GM12801 (cell line): ENCODE results near the gene RPTOR.

Experiments
- TF ChIP-seq, protein P1 (sequence below): IDR thresholded peaks from one replicate; pipeline ENCODE4 v1.5.1; 2011; ENCODE audit warnings: control low read depth; ENCODE audit not compliant: insufficient read length; ENCODE audit errors: extremely low read depth

The RPTOR gene

DNA sequence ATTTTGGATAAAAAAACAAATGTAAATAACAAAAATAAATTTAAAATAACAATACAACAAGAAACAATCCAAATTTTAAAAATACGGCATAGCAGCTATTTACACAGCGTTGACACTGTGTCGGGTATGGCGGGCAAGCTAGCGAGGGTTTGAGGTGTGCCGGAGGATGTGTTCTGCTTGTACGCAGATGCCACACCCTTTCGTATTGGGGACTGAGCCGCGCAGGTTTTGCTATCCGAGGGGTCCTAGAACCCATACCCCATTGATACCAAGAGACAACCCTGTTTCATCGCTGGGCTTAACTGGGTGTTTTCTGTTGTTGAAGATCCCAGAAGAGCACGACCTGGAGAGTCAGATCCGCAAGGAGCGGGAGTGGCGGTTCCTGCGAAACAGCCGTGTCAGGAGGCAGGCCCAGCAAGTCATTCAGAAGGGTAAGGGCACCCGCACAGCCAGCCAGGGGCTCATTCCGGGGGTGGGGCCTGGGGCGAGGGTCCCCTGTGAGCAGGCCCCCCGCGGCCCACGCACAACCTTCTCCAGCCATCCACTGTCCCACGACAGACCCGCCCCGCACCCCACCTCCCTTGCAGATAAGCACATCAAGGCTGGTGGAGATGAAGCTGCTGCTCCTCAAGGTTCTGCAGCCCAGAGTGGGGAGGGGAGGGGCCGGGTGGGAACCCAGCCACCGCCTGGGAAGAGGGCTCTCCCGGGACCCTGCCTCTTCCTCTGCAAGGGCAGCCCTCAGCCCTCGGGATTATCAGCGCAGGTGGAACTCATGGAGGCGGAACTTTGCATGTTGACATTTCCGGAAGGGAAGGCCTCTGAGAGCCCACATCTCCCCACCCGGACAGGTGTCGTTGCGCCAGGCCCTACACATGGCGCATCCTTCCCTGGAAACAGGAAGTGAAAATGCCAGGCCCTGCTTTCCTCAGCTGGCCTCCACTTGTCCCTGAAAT is 395.8 kb downstream of the RPTOR start:
- TF ChIP-seq, protein P1, sequence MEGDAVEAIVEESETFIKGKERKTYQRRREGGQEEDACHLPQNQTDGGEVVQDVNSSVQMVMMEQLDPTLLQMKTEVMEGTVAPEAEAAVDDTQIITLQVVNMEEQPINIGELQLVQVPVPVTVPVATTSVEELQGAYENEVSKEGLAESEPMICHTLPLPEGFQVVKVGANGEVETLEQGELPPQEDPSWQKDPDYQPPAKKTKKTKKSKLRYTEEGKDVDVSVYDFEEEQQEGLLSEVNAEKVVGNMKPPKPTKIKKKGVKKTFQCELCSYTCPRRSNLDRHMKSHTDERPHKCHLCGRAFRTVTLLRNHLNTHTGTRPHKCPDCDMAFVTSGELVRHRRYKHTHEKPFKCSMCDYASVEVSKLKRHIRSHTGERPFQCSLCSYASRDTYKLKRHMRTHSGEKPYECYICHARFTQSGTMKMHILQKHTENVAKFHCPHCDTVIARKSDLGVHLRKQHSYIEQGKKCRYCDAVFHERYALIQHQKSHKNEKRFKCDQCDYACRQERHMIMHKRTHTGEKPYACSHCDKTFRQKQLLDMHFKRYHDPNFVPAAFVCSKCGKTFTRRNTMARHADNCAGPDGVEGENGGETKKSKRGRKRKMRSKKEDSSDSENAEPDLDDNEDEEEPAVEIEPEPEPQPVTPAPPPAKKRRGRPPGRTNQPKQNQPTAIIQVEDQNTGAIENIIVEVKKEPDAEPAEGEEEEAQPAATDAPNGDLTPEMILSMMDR, result no peak

DNA sequence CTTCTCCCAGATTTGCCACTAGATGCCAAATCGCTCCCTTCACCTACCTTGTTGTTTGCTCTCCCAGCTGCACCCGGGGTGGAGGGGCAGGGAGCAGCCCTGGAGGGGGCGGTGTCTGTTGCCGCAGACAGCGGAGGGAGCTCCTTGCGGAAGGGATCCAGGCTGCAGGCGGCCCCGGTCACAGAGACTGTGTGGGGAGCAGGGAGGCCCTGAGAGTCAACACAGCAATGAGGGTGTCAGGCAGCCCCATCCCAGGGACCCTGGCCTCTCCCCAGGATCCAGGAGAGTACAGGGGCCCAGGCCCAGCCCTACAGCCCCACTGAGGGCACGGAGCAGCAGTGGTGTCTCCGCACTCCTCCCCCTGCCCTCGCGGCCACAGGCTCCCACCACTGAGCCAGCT is 396.5 kb downstream of the RPTOR start:
- TF ChIP-seq, protein P1, result no peak

DNA sequence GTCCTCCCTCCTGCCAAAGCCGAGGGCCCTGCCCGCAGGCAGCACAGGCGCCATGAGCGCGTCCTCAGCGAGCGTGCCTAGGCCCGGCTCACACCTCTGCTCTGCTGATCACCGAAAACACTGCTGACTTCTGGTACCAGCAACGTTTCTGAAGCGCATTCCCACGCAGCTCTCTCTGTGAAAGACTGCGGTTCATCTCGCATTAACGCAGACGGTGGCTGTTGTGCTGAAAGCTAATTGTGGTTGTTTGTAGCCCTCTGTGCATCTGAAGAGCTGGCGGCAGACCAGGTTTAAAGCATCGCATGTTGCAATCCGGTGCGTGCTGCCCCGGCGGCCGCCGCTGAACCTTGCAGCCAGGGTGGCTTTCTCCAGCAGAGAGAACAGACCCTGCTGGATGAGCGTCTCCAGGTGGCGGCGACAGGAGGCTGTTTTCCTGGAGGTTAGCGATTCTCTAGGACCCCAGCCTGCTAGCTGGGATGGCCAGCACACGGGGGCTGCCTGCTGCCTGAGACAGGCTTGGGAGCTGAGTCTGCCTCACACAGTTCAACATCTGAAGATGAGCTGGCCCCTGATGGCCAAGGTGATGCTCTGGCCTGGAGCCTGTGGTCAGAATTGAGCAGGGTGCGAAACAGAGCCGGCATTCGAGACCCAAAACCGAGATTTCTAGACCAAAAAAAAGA is 397.2 kb downstream of the RPTOR start:
- TF ChIP-seq, protein P1, result no peak

DNA sequence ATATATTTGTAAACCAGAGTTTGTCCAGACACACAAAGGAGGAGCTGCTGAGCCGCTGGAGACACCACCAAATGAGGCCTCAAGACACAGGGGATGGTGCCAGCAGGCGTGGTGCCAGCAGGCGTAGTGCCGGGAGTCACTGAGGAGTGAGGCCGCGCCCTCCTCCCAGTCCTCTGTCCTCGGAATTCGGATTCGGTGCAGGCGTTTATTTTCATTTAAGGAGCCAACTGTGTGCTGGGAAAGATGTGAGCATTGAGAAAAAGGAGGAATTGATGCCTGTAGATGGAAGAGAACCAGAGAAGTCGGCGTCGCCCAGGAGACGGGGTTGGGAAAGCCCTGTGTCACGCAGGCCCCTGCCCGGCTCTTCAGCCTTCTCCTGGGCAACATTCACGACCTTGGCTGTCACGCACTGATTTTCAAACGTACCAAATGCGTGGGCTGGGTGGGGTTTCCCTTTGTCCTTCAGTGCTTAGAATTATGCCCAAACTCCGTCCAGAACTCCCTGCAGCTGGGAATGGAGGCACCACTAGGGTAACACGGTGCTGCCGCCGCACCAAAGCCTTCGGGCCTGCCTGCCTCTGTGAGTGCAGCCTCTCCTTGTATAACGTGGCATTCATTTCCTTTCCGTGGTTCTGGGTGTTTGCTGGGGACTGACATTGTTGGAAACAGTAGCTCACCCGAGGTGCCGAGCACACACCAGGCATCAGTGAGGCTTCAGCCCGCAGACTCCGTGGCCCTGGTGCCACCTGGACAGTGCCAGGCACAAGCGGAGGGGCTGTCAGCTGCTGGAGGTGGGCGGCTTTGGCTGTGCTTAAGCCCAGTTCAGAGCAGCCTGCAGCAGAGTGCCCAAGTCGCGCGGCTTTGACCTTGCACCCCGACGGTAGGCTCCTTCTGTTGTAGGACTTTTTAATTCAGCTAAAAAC is 398.0 kb downstream of the RPTOR start:
- TF ChIP-seq, protein P1, result no peak

DNA sequence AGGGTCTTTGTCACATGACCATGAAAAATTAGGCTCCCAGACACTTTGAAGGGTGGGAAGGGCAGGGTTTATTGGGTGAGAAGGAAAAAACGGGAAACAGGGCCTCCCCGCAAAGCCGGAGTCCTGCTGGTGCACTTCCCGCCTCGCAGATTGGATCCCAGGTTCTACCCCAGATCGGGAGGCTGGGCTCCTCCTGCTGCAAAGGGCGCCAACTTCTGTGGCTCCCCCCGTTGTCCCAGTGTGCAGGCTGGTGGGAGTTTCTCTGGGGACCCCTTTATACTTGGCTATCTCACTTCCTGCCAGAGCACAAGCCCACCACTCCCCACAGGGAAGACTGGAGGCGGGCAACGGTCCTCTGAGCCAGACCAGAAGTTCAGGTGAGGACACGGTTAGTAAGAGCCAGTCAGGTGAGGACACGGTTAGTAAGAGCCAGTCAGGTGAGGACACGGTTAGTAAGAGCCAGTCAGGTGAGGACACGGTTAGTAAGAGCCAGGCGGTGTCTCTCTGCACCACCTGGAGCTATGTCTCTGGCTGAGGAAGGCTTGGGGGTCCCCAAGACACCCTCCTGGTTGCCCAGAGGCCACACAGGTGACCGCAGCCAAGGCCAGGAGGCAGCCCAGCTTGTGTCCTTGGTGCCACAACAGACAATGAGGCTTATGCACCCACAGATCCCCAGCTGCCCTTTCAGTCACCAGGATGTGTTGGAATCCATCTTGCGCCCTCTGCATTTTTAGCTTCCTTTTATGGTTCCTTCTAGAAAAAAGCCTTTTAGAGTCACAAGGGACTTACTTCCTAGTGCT is 398.9 kb downstream of the RPTOR start:
- TF ChIP-seq, protein P1, result no peak

DNA sequence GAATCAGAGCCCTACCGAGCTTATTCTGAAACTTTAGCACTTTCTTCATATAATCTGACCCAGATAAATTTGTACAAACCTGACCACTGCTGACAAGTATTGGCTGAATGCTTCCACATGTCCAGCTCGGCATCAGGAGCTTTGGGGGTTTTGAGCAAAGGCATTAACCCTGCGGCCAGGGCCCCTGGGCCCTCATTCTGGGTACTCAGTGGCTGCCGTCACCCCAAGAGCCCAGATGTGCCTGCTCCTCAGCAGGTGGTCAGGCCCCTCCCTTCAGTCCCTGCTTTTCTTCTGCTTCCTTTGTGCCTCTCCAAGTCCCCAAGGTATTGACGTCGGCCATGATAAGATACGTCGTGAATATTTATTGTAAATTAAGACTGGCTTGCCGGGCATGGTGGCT is 399.7 kb downstream of the RPTOR start:
- TF ChIP-seq, protein P1, result no peak
